ENCODE results near the gene S100A11. TPM values are rescaled to one million over a fixed set of nuclear protein-coding genes. Genes with fewer than 3 reads are reported as not detected.

S100A11 gene
- 16.2 and 19.0 TPM in 2 replicates for total RNA-seq

DNA sequence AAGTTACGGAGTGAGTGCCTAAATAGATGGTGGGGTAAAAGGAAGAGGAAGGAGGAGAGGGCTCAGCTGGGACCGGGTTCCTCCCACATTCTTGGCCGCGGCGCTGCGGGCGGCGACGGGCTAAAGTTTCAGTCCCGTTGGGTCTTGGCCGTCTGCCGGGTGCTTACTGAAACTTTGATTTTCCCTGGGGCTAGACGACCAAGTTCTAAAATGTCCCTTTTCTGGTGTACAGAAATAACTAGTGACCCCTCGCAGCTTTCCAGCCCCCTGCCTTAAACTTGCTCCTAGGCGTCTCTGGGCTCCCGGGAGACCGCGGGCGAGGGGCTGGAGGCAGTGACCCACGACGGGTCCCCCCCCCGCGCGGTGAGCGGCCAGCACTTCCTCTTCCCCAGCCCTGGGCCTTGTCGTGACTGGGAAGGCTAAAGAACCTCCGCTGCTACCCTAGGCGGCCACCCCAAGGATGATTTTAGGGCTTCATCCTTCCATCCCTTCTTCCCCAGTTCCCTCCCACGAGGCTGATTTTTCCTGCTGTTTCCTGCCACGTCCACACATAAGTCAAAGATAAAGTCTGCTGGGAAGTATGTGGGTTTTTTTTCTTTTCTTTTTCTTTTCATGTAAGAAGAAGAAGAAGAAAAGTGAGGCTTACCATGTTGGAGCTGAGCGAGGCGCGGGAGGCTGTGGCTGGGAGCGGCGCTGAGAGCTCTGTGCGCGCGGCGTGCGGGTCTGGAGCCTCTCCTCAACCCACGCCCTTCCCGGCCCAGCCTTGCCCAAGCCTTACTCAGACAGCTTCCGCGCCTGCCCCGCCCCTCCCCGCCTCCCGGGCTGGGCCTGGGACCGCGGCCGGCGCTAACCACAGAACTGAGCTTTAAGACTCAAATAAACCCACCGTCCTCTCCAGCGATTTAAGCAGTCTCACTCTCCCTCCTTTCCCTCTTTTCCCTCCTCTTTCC is at the start of gene S100A11:
Gene S100A11, minus strand, starts transcription at position 738 of the 950 bp plus-strand sequence. Its CDS starts 89 bp downstream, at position 649.

DNA sequence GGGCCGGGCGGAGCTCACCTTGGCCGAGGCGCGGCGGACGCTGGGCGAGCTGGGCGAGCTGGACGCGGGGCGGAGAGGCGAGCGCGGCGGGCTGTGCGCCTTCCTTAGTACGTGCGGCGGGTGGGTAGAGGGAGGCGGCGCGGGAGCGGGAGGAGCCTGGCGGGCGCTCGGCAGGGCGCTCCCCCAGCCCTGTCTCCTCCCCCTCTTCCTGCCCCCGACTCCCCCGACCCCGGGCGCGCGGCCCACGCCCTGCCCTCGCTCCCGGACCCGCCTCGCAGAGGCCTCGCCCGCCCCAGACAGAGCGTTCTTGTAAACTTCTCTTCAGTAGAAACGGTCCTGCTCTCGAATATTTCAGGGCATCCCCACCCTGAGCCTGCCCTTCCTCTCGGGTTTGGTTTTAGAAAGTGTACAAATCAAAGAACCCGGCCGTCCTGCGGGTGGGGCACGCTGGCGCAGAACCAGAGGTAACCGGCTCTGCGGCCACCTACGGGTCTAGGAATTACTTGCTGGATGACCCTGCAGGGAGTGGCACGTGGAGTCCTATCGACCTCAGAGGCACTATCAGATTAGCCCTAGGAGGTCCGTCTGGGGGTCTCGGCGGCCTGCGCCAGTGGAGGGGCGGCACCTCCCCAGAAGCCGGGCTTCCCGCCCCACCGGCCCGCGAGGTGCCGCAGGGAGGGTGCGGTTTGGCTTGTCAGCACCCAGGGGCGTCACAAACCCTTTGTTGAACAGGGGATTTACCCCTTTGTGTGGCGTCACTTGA is 42.9 kb downstream of the S100A11 start, which contains the start of gene S100A10:
Gene S100A10, minus strand, starts transcription at position 126 of the 763 bp plus-strand sequence. CDS start 7,629 bp downstream, outside the sequence.

Other genes starting within 250 kb of the S100A11 start
- 3.2 and 6.4 TPM in 2 replicates for gene TDRKH, start 246.5 kb downstream of the S100A11 start, total RNA-seq
- gene LINGO4, start 231.6 kb downstream of the S100A11 start, total RNA-seq = not detected in 2 replicates
- not detected in 2 replicates for gene RORC, start 205.2 kb downstream of the S100A11 start, total RNA-seq
- gene C2CD4D, start 197.2 kb downstream of the S100A11 start, total RNA-seq = not detected in 2 replicates
- not detected in 2 replicates for gene THEM5, start 183.3 kb downstream of the S100A11 start, total RNA-seq
- 5.4 and 5.5 TPM in 2 replicates for gene THEM4, start 127.5 kb downstream of the S100A11 start, total RNA-seq
- 122 and 213 TPM in 2 replicates for gene S100A10, start 43.1 kb downstream of the S100A11 start, total RNA-seq
- gene TCHHL1, start 52.1 kb upstream of the S100A11 start, total RNA-seq = not detected in 2 replicates
- gene TCHH, start 78.4 kb upstream of the S100A11 start, total RNA-seq = under 0.01 and 0.06 TPM in 2 replicates
- gene RPTN, start 122.2 kb upstream of the S100A11 start, total RNA-seq = under 0.01 TPM in 1 of 2 replicates, not detected in the other
- gene HRNR, start 187.2 kb upstream of the S100A11 start, total RNA-seq = not detected in 2 replicates

Data from bladder microvascular endothelial cell (primary cell).